Thyroid gland (tissue), 4 donors: ENCODE measurements around the gene C11orf71. TPM values are rescaled to one million over a fixed set of nuclear protein-coding genes. Genes with fewer than 3 reads are reported as not detected.

Source experiments
- DNase-seq, 2 donors: peaks; one replicate each; pipeline ENCODE4 v3.0.0-alpha.2; 2019
- H3K27ac ChIP-seq, 3 donors: fragments of 200-600 bp; sonication (generic); 1 replicate in 2 of 3; 2 replicates in 1 of 3; pipeline ENCODE4 v1.5.1; 2016 to 2019; ENCODE audit warnings: mild to moderate bottlenecking in 1 of 3, moderate library complexity in 1 of 3
- H3K27me3 ChIP-seq: fragments of 200-600 bp; sonication (generic); one replicate; pipeline ENCODE4 v1.5.1; 2019
- H3K36me3 ChIP-seq, 2 donors: fragments of 200-600 bp; sonication (generic); one replicate each; pipeline ENCODE4 v1.5.1; 2016 to 2019
- H3K4me1 ChIP-seq, 2 donors: fragments of 200-600 bp; sonication (generic); one replicate each; pipeline ENCODE4 v1.5.1; 2017 to 2019
- H3K4me3 ChIP-seq, 3 donors: fragments of 200-600 bp; sonication (generic); replicated peaks in 1 of 3; 1 replicate in 2 of 3; 2 replicates in 1 of 3; pipeline ENCODE4 v1.5.1; 2016; ENCODE audit warnings: mild to moderate bottlenecking in 1 of 3
- H3K9me3 ChIP-seq: fragments of 200-600 bp; sonication (generic); one replicate; pipeline ENCODE4 v1.5.1; 2017
- CTCF ChIP-seq, 6 experiments: fragments of 200-600 bp in 3 of 6; fragments of 450-650 bp in 3 of 6; sonication (generic) in 3 of 6; IDR thresholded peaks; one replicate each; pipeline ENCODE4 v1.5.1; 2016 to 2019; ENCODE audit warnings: antibody characterized with exemption in 6 of 6, mild to moderate bottlenecking in 2 of 6, inconsistent platforms in 1 of 6, moderate library complexity in 1 of 6
- POLR2A ChIP-seq, 2 donors: fragments of 450-650 bp; IDR thresholded peaks; one replicate each; pipeline ENCODE4 v1.6.1; 2017; ENCODE audit warnings: antibody characterized with exemption in 2 of 2, mild to moderate bottlenecking in 2 of 2, moderate library complexity in 1 of 2
- WGBS, 2 donors: methylation state at CpG; one replicate each; pipeline ENCODE4 v1.1.5; 2017; 5-methylcytosine and 5-hydroxymethylcytosine counted together
- intact Hi-C: fragments of 100-400 bp; cut with DNase I; formaldehyde crosslinking; loops from one replicate; pipeline ENCODE4 v1.15.1; 2023
- total RNA-seq, 4 donors: library from RNA; depleted of rRNA; stranded (reverse); fragments of >200 nt; gene quantifications; one replicate each; pipeline ENCODE4 v1.2.3, GENCODE V29; 2016

C11orf71 gene
- total RNA-seq, 4 donors from 2014 or later: 13.6 to 19.7 (median 16.2) TPM

- H3K36me3 ChIP-seq: no peaks in the 10 kb centered on the region
- H3K4me1 ChIP-seq: no peaks in the 10 kb centered on the region
- H3K27me3 ChIP-seq: no peaks in the 10 kb centered on the region
- DNase-seq: no peak
- intact Hi-C loops: no loop called here
- no peak overlapping the region for H3K27ac ChIP-seq
- 86 to 90% methylated on average over 4 of the region's 4 CpGs for WGBS, 2 donors
- H3K4me3 ChIP-seq: no peak overlapping the region
- no peak for TF ChIP-seq POLR2A (IDR thresholded peaks at IDR 0.05)
- no peak for TF ChIP-seq CTCF (IDR thresholded peaks at IDR 0.05)
- H3K9me3 ChIP-seq: no peaks in the 10 kb centered on the region
These were observed 38.0 kb downstream of the C11orf71 start for GRCh38 chr11:114362326-114362725.

GRCh38 chr11:114359342-114359741 lies 41.0 kb downstream of the C11orf71 start:
- H3K4me3 ChIP-seq: no peak overlapping the region
- no peak for DNase-seq
- no peaks in the 10 kb centered on the region for H3K9me3 ChIP-seq
- H3K4me1 ChIP-seq: no peaks in the 10 kb centered on the region
- TF ChIP-seq CTCF (IDR thresholded peaks at IDR 0.05): no peak
- TF ChIP-seq POLR2A (IDR thresholded peaks at IDR 0.05): no peak
- no peak overlapping the region for H3K27ac ChIP-seq
- intact Hi-C loops: no loop called here
- H3K27me3 ChIP-seq: no peaks in the 10 kb centered on the region
- H3K36me3 ChIP-seq: no peaks in the 10 kb centered on the region

- Histone ChIP-seq H3K4me3 (no peak overlapping the region), H3K27ac (no peak overlapping the region), H3K36me3 (no peaks in the 10 kb centered on the region), H3K27me3 (no peaks in the 10 kb centered on the region), H3K9me3 (no peaks in the 10 kb centered on the region), H3K4me1 (no peaks in the 10 kb centered on the region)
- no peak for DNase-seq
- intact Hi-C loops: no loop called here
- TF ChIP-seq CTCF (IDR thresholded peaks at IDR 0.05): no peak
- no peak for TF ChIP-seq POLR2A (IDR thresholded peaks at IDR 0.05)
- 88% methylated on average over 1 of the region's 1 CpG for WGBS, 2 donors
These were observed 41.6 kb downstream of the C11orf71 start for GRCh38 chr11:114358716-114359115.

- TF ChIP-seq POLR2A (IDR thresholded peaks at IDR 0.05): no peak
- TF ChIP-seq CTCF (IDR thresholded peaks at IDR 0.05): no peak
- Histone ChIP-seq H3K4me1 (no peaks in the 10 kb centered on the region), H3K4me3 (no peak overlapping the region), H3K27me3 (no peaks in the 10 kb centered on the region), H3K27ac (no peak overlapping the region), H3K36me3 (no peaks in the 10 kb centered on the region), H3K9me3 (no peaks in the 10 kb centered on the region)
- no peak for DNase-seq
- 80 to 84% methylated on average over 3 of the region's 3 CpGs for WGBS, 2 donors
- intact Hi-C loops: no loop called here
These were observed 46.2 kb downstream of the C11orf71 start for GRCh38 chr11:114354076-114354475.

- H3K4me1 ChIP-seq: no peaks in the 10 kb centered on the region
- no peaks in the 10 kb centered on the region for H3K27me3 ChIP-seq
- no peak overlapping the region for H3K4me3 ChIP-seq
- TF ChIP-seq POLR2A (IDR thresholded peaks at IDR 0.05) (no peak), CTCF (IDR thresholded peaks at IDR 0.05) (no peak)
- intact Hi-C loops: no loop called here
- no peak overlapping the region for H3K27ac ChIP-seq
- no peaks in the 10 kb centered on the region for H3K9me3 ChIP-seq
- 87 to 93% methylated on average over 3 of the region's 3 CpGs for WGBS, 2 donors
- DNase-seq: no peak
- H3K36me3 ChIP-seq: no peaks in the 10 kb centered on the region
These were observed 46.9 kb downstream of the C11orf71 start for GRCh38 chr11:114353443-114353842.
